T1000 (cell line): ENCODE measurements around the gene TCF3.

ENCODE experiments used
- DNase-seq: peaks from one replicate; lab custom pipeline; 2025; ENCODE audit warnings: mixed read lengths; lab: John Stamatoyannopoulos, UW

TCF3 gene

GRCh38 chr19:1580957-1581356, 71.5 kb downstream of the TCF3 start:
- DNase-seq, result no peak

- DNase-seq, result no peak
Measured at GRCh38 chr19:1580382-1580781, 72.0 kb downstream of the TCF3 start.

- no peak for DNase-seq
Measured at GRCh38 chr19:1579222-1579621, 73.2 kb downstream of the TCF3 start.

- no peak for DNase-seq
Measured at GRCh38 chr19:1577929-1578618, 74.3 kb downstream of the TCF3 start.

- DNase-seq, result no peak
Measured at GRCh38 chr19:1577090-1577928, 75.1 kb downstream of the TCF3 start.

- DNase-seq, result no peak
Measured at GRCh38 chr19:1576242-1577089, 75.9 kb downstream of the TCF3 start.

GRCh38 chr19:1575323-1576241, 76.8 kb downstream of the TCF3 start:
- DNase-seq, result no peak

- DNase-seq, result no peak
Measured at GRCh38 chr19:1574354-1575136, 77.9 kb downstream of the TCF3 start.

GRCh38 chr19:1572795-1573194, 79.6 kb downstream of the TCF3 start:
- no peak for DNase-seq

GRCh38 chr19:1571358-1571757, 81.1 kb downstream of the TCF3 start:
- DNase-seq, result no peak

GRCh38 chr19:1570836-1571235, 81.6 kb downstream of the TCF3 start:
- DNase-seq, result no peak

- DNase-seq, result no peak
Measured at GRCh38 chr19:1569997-1570396, 82.4 kb downstream of the TCF3 start.

- DNase-seq, result peak; percentile 37
Measured at GRCh38 chr19:1568320-1569019, 83.9 kb downstream of the TCF3 start, which contains the start of gene MEX3D. Gene MEX3D, minus strand, starts transcription at chr19:1568325. Its CDS starts 267 bp downstream, at chr19:1568058.

GRCh38 chr19:1567848-1568227, 84.6 kb downstream of the TCF3 start:
- no peak for DNase-seq

- DNase-seq, result no peak
Measured at GRCh38 chr19:1567116-1567847, 85.1 kb downstream of the TCF3 start.

GRCh38 chr19:1566392-1567115, 85.9 kb downstream of the TCF3 start:
- DNase-seq, result peak; percentile 69

GRCh38 chr19:1563251-1563650, 89.2 kb downstream of the TCF3 start:
- DNase-seq, result no peak

GRCh38 chr19:1561236-1561842, 91.1 kb downstream of the TCF3 start:
- DNase-seq, result no peak
